AG09309 (cell line): Measurements from ENCODE around the gene OR2M7.
"Not testable (repeated sequence)": the region's sequence is repeated elsewhere in the genome, so short reads cannot be mapped to it uniquely, and the experiment has no call there.

Experiments
- DNase-seq: peaks from one replicate; pipeline ENCODE4 v3.0.0-alpha.2; 2010; ENCODE audit warnings: low read depth
- H3K4me3 ChIP-seq: 2 replicates; pipeline ENCODE4 v1.5.1; 2011; ENCODE audit warnings: mild to moderate bottlenecking, low read depth, low read length, moderate library complexity; ENCODE audit not compliant: control insufficient read depth
- CTCF ChIP-seq: IDR thresholded peaks from 2 replicates; pipeline ENCODE4 v1.5.1; 2011; ENCODE audit warnings: mild to moderate bottlenecking, low read depth, low read length, inconsistent platforms; ENCODE audit not compliant: insufficient read depth, control insufficient read depth; ENCODE audit errors: missing control alignments

Gene OR2M7

GRCh38 chr1:248348475-248348874 lies 24.1 kb upstream of the OR2M7 start, which contains the start of gene OR14C36:
OR14C36 (plus strand) TSS chr1:248348775; CDS start chr1:248348775, 0 bp downstream.
- H3K4me3 ChIP-seq: no peak within 1 kb of the TSS
- no peak for DNase-seq
- TF ChIP-seq CTCF: no peak

- no peak overlapping the region for H3K4me3 ChIP-seq
- TF ChIP-seq CTCF: no peak
- DNase-seq: no peak
Observed at GRCh38 chr1:248343451-248343850, 19.1 kb upstream of the OR2M7 start.

- H3K4me3 ChIP-seq: no peak overlapping the region
- DNase-seq: no peak
- TF ChIP-seq CTCF: no peak
Observed at GRCh38 chr1:248316796-248317195, 7.6 kb downstream of the OR2M7 start.

- H3K4me3 ChIP-seq, DNase-seq: not testable (repeated sequence)
Observed at GRCh38 chr1:248306740-248307139, 17.6 kb downstream of the OR2M7 start.

- no peak overlapping the region for H3K4me3 ChIP-seq
- DNase-seq: no peak
- TF ChIP-seq CTCF: no peak
Observed at GRCh38 chr1:248306103-248306502, 18.3 kb downstream of the OR2M7 start.

- H3K4me3 ChIP-seq, DNase-seq: not testable (repeated sequence)
Observed at GRCh38 chr1:248305672-248306071, 18.7 kb downstream of the OR2M7 start.

GRCh38 chr1:248303324-248303723 lies 21.0 kb downstream of the OR2M7 start, which contains the start of gene OR2T12:
OR2T12 (minus strand) TSS chr1:248303424; CDS start chr1:248295578, 7,846 bp downstream.
- H3K4me3 ChIP-seq: no peak within 1 kb of the TSS

More at GRCh38 chr1:248303324-248303723, 21.0 kb downstream of the OR2M7 start, which contains the start of gene OR2T12:
- no peak for DNase-seq
- TF ChIP-seq CTCF: no peak
